ENCODE results near the gene PC. TPM values are rescaled to one million over a fixed set of nuclear protein-coding genes. Genes with fewer than 3 reads are reported as not detected.

The PC gene
- total RNA-seq, 4 donors from 2014 or later, result 7.3 to 22.5 (median 17.4) TPM

DNA sequence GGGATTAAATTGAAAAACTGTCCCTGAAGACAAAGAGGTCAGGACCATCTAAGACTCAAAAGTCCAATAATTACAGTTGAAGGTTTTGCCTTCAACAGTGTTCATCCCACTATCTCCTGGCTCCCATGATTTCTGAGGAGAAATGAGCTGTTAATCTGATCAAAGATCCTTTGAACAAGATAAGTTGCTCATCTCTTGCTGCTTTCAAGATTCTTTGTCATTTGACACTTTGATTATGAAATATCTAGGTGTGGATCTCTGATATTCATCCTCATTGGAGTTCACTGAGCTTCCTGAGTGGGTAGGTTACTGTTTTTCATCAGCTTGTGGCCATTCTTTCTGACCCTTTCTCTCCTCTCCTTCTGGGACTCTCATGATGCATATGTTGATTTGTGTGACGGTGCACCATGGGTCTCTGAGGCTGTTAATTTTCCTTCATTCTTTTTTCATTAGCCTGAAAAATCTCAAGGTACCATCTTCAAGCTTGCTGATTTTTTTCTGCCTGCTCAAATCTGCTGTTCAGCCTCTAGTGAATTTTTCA, 20.9 kb downstream of the PC start:
- 93 to 96% methylated on average over 1 of the region's 1 CpG for whole genome bisulfite sequencing, 2 donors
- intact Hi-C loops (cut with DNase I; ENCODE audit: low total_unique reads), result no loop called here

DNA sequence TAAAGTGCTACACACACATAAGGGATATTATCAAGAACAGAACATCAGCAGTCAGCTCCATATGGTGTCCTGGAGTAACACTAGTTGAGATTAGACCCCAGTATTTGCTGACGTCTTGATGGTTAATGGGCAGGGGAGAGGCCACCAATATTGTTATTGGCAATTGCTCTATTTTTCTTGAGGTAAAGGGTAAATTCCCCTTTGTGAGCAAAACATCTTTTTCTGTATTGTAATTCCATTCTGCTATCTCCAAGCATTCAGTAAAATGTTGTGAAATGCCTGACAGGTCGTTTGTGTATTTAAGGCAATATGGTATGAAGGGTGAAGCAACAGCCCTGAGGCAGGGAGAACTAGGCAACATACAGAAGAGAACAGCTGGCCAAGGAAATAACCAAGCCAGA, 21.9 kb downstream of the PC start:
- H3K4me3 ChIP-seq (ENCODE audit: low read depth, poor library complexity, severe bottlenecking), result no peak overlapping the region
- WGBS, 2 donors, result 60 to 62% methylated on average over 2 of the region's 2 CpGs
- TF ChIP-seq, protein P1, sequence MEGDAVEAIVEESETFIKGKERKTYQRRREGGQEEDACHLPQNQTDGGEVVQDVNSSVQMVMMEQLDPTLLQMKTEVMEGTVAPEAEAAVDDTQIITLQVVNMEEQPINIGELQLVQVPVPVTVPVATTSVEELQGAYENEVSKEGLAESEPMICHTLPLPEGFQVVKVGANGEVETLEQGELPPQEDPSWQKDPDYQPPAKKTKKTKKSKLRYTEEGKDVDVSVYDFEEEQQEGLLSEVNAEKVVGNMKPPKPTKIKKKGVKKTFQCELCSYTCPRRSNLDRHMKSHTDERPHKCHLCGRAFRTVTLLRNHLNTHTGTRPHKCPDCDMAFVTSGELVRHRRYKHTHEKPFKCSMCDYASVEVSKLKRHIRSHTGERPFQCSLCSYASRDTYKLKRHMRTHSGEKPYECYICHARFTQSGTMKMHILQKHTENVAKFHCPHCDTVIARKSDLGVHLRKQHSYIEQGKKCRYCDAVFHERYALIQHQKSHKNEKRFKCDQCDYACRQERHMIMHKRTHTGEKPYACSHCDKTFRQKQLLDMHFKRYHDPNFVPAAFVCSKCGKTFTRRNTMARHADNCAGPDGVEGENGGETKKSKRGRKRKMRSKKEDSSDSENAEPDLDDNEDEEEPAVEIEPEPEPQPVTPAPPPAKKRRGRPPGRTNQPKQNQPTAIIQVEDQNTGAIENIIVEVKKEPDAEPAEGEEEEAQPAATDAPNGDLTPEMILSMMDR (IDR thresholded peaks at IDR 0.05), result no peak
- TF ChIP-seq POLR2A (IDR thresholded peaks at IDR 0.05), result no peak
- DNase-seq (ENCODE audit: low spot score in 2 of 2), result no peak
- intact Hi-C loops (cut with DNase I; ENCODE audit: low total_unique reads), result no loop called here

More for the DNA sequence above, 20.9 kb downstream of the PC start:
- H3K4me3 ChIP-seq (ENCODE audit: low read depth, poor library complexity, severe bottlenecking), result no peak overlapping the region
- TF ChIP-seq, protein P1 (IDR thresholded peaks at IDR 0.05), result no peak
- TF ChIP-seq POLR2A (IDR thresholded peaks at IDR 0.05), result no peak
- no peak for DNase-seq (ENCODE audit: low spot score in 2 of 2)

DNA sequence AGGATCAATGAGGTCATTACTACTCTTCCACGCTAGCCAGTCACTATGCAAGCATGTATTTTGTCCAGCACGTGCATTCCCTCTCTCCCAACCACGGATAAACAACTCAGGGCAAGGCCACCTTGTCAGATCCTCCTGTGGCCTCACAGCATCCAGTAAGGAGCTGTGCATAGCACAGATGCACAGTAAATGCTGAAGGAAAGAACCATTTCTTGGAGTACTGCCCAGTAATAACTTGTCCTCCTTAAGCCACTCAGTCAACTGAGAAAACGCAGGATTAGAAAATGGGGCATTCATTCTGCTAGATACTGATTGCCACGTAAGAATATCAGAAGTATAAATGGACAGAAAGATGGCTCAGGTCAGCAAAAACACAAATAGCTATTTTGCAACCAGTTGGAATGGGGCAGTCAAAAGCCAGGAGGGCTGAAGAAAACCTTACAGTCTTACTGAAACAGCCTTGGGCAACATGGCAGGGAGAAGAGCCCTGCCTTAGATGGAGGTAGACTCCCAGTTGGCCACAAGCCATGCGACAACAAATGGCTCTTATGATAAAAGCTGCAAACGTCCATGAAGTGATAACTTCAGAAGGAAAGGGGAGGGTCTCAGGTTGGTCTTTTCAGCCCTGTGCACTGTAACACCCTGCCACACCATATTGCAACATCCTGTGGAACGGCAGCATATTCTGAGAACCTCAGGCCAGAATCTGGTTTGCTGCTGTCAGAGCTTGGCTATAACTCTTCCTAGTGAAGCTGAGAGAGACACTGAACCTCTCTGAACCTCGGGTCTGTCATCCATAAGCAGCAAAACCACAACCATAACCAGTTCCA, 23.0 kb downstream of the PC start:
- DNase-seq (ENCODE audit: low spot score in 2 of 2), result no peak
- 62 to 63% methylated on average over 9 of the region's 9 CpGs for WGBS, 2 donors
- no peak overlapping the region for H3K4me3 ChIP-seq (ENCODE audit: low read depth, poor library complexity, severe bottlenecking)
- intact Hi-C loops (cut with DNase I; ENCODE audit: low total_unique reads), result no loop called here
- TF ChIP-seq, protein P1 (IDR thresholded peaks at IDR 0.05), result no peak
- no peak for TF ChIP-seq POLR2A (IDR thresholded peaks at IDR 0.05)

DNA sequence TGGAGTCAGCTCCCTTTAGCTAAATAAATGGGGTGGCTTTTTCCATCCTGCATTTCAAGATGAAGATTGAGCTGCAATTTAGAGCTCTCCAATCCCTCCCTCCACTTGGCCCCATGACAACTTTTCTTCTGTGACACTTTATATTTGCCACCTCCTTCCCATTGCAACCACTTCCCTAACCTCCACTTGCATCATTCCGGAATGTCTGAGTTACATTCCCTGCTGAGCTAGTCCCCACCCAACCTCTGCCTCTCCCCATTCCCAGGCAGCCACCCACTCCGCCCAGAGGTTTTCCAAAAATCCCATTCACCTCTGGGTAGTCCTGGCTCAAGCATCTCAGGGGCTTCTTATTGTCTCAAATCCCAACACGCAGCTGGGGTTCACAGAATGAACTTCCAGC, 24.7 kb downstream of the PC start:
- DNase-seq (ENCODE audit: low spot score in 2 of 2), result no peak
- intact Hi-C loops (cut with DNase I; ENCODE audit: low total_unique reads), result no loop called here
- WGBS, 2 donors, result 84 to 88% methylated on average over 3 of the region's 3 CpGs
- TF ChIP-seq, protein P1 (IDR thresholded peaks at IDR 0.05), result no peak
- TF ChIP-seq POLR2A (IDR thresholded peaks at IDR 0.05), result no peak
- no peak overlapping the region for H3K4me3 ChIP-seq (ENCODE audit: low read depth, poor library complexity, severe bottlenecking)

DNA sequence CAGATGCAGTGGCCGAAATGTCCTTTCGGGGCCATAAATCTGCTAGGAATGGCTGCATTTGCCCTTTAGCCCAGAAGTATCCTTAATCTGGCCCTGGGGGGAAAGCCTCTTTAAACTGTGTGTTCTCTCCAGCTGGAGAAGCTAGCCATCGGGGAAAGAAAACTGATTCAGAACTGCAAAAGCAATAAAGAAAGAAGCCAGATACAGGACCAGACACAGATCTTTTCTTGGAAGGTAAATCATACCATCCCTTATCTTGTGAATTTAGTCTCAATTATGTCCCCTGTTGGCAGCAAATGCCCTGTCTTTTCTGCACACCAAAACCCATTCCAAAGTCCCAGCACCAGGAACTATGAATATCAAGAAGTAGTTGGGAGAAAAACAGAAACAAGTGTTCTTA, 25.6 kb downstream of the PC start:
- no peak overlapping the region for H3K4me3 ChIP-seq (ENCODE audit: low read depth, poor library complexity, severe bottlenecking)
- WGBS, 2 donors, result 82 to 88% methylated on average over 3 of the region's 3 CpGs
- intact Hi-C loops (cut with DNase I; ENCODE audit: low total_unique reads), result no loop called here
- TF ChIP-seq POLR2A (IDR thresholded peaks at IDR 0.05), result no peak
- TF ChIP-seq, protein P1 (IDR thresholded peaks at IDR 0.05), result no peak
- no peak for DNase-seq (ENCODE audit: low spot score in 2 of 2)

All from lower leg skin (tissue), 4 donors.